ENCODE data around the gene OXNAD1. TPM values are rescaled to one million over a fixed set of nuclear protein-coding genes. Genes with fewer than 3 reads are reported as not detected.
A peak's percentile ranks its signal among the peaks of the same experiment; 100 is the strongest.

OXNAD1 gene
- total and polyA plus RNA-seq, 9 donors, result 4.0 to 16.3 (median 11.5) TPM

DNA sequence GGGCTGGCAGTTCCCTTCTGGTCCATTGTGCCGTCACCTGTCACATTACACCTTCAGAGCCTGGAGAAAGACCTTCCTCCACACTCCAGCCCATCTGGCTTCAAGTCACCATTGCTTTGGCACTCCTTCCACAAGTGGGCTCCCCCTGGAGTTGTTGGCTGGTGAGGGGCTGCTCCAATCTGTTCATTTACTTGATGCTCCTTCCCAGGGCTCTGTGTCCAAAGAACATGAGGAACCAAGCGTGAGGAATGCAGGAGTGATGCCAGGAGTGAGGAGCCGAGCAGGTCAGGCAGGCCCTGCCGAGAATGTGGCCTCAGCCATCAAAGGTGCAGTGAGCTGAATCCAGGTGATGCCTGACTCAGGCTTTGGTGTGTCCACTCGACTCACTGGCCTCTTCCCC lies 57.2 kb downstream of the OXNAD1 start:
- Histone ChIP-seq H3K4me3 (no peak overlapping the region), H3K27ac (no peak overlapping the region), H3K9me3 (no peaks in the 10 kb centered on the region), H3K4me1 (ENCODE audit: insufficient read depth) (no peaks in the 10 kb centered on the region), H3K27me3 (no peaks in the 10 kb centered on the region), H3K36me3 (no peaks in the 10 kb centered on the region)
- WGBS, 3 donors, result 74 to 87% (median 75%) methylated on average over 3 to 5 of the region's 5 CpGs
- peak in 1 of 5 donors; percentile 13 for DNase-seq
- TF ChIP-seq POLR2A (IDR thresholded peaks at IDR 0.05), result no peak
- TF ChIP-seq, protein P1, sequence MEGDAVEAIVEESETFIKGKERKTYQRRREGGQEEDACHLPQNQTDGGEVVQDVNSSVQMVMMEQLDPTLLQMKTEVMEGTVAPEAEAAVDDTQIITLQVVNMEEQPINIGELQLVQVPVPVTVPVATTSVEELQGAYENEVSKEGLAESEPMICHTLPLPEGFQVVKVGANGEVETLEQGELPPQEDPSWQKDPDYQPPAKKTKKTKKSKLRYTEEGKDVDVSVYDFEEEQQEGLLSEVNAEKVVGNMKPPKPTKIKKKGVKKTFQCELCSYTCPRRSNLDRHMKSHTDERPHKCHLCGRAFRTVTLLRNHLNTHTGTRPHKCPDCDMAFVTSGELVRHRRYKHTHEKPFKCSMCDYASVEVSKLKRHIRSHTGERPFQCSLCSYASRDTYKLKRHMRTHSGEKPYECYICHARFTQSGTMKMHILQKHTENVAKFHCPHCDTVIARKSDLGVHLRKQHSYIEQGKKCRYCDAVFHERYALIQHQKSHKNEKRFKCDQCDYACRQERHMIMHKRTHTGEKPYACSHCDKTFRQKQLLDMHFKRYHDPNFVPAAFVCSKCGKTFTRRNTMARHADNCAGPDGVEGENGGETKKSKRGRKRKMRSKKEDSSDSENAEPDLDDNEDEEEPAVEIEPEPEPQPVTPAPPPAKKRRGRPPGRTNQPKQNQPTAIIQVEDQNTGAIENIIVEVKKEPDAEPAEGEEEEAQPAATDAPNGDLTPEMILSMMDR (IDR thresholded peaks at IDR 0.05), result no peak
- TF ChIP-seq EP300 (IDR thresholded peaks at IDR 0.05), result no peak
- intact Hi-C loops (cut with DNase I), result no loop called here

DNA sequence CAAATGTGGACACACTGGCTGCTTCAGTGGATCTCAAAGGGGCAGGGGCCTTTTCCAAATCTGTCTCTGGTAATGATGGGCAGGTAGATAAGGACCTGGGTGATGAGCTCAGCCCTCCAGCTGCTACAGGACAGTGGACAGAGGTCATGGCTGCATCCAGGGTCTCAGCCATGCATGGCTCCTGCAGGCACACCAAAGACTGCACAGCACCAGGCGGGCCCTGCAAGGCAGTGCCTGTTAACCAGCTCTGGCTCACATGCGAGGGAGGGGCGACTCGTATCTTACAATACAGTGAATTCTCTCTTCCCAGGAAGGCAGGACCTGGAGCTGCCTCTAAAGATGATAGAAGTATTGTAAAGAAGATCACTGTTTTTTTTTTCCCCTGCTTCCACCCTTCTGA lies 58.7 kb downstream of the OXNAD1 start:
- intact Hi-C loops (cut with DNase I), result no loop called here
- Histone ChIP-seq H3K9me3 (no peaks in the 10 kb centered on the region), H3K4me1 (ENCODE audit: insufficient read depth) (peaks cover 1% of the 10 kb centered on the region), H3K27ac (no peak overlapping the region), H3K36me3 (no peaks in the 10 kb centered on the region), H3K4me3 (no peak overlapping the region), H3K27me3 (no peaks in the 10 kb centered on the region)
- DNase-seq, result peak in 1 of 5 donors; percentile 4
- TF ChIP-seq POLR2A (IDR thresholded peaks at IDR 0.05) (no peak), EP300 (IDR thresholded peaks at IDR 0.05) (no peak)
- TF ChIP-seq, protein P1 (IDR thresholded peaks at IDR 0.05), result no peak
- WGBS, 3 donors, result 86 to 98% (median 94%) methylated on average over 4 of the region's 4 CpGs

DNA sequence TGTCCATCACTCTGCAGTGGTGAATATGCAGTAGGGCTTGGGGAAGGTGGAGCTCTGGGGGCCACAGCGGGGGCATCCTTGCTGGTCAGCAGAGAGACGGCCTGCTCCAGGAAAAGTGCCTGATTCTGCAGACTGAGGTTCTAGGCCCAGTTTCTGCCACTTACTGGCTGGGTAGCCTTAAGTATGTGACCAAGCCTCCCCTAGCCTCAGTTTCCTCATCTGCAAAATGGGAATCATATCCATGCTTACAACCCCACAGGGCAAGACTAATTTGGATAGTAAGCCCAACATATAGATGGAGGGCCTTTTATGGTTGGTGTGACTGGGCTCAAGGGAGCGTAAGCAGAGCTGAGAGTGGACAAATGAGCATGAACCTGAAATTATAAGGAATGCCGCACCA lies 60.8 kb downstream of the OXNAD1 start:
- Histone ChIP-seq H3K4me1 (ENCODE audit: insufficient read depth) (peaks cover 1% of the 10 kb centered on the region), H3K27ac (no peak overlapping the region), H3K36me3 (no peaks in the 10 kb centered on the region)

DNA sequence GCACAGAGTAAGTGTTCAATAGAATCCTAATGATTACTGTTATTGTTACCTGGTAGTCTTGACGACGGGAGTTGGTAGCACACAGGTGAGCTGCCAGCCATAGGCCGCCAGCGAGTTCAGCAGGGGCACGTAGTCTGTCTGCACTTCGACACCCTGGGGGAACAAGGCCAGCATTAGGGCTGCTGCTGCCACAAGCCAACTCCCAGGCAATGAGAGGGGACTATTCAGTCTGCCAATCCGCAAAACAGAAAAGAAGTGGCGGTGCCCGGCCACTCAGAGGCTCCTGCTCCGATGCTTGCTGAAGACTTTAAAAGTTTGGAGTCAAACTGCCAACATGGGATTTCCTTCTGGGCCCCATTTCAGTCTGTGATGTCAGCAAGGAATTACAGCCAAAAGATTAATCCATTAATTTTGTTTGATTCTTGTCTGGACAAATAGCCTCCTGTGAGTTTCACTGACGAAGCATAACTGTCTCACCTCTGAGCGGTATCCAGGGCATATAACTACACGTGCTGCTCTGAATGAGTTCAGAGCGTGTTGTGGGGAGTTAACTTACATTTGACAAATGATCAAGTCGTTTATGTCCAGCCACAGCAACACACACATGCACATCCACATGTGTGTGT lies 61.8 kb downstream of the OXNAD1 start:
- Histone ChIP-seq H3K4me3 (no peak overlapping the region), H3K36me3 (no peaks in the 10 kb centered on the region), H3K27me3 (no peaks in the 10 kb centered on the region), H3K4me1 (ENCODE audit: insufficient read depth) (peaks cover 1% of the 10 kb centered on the region), H3K9me3 (no peaks in the 10 kb centered on the region), H3K27ac (no peak overlapping the region)
- DNase-seq, result no peak
- TF ChIP-seq, protein P1 (IDR thresholded peaks at IDR 0.05), result no peak
- TF ChIP-seq EP300 (IDR thresholded peaks at IDR 0.05) (no peak), POLR2A (IDR thresholded peaks at IDR 0.05) (no peak)
- intact Hi-C loops (cut with DNase I), result no loop called here
- WGBS, 3 donors, result 82 to 93% (median 90%) methylated on average over 15 of the region's 15 CpGs

More for the DNA sequence above, 60.8 kb downstream of the OXNAD1 start:
- Histone ChIP-seq H3K9me3 (no peaks in the 10 kb centered on the region), H3K4me3 (no peak overlapping the region), H3K27me3 (no peaks in the 10 kb centered on the region)
- peak in 1 of 5 donors; percentile 4 for DNase-seq
- 98 to 100% (median 100%) methylated on average over 4 of the region's 4 CpGs for WGBS, 3 donors
- no peak for TF ChIP-seq EP300 (IDR thresholded peaks at IDR 0.05)
- TF ChIP-seq POLR2A (IDR thresholded peaks at IDR 0.05), result no peak
- TF ChIP-seq, protein P1 (IDR thresholded peaks at IDR 0.05), result no peak
- intact Hi-C loops (cut with DNase I), result no loop called here
